Keratinocyte (primary cell): ENCODE measurements around the gene CIDEA.

ENCODE experiments used
- CTCF ChIP-seq, 3 experiments: IDR thresholded peaks in 1 of 3; conservative IDR thresholded peaks in 1 of 3; optimal IDR thresholded peaks in 1 of 3; 2 replicates in 2 of 3; 3 replicates in 1 of 3; pipeline versions ENCODE3 to v1.5.1; 2011; ENCODE audit warnings: low read length in 3 of 3, mild to moderate bottlenecking in 3 of 3, moderate library complexity in 2 of 3, control low read depth in 1 of 3, inconsistent platforms in 1 of 3; ENCODE audit not compliant: insufficient read depth in 2 of 3; ENCODE audit errors: extremely low read depth in 1 of 3
- EZH2 ChIP-seq: IDR thresholded peaks from one replicate; pipeline ENCODE4 v1.6.1; 2012; ENCODE audit warnings: inconsistent platforms, mild to moderate bottlenecking, low read length, moderate library complexity

GRCh38 chr18:12252061-12252460, 2.1 kb upstream of the CIDEA start:
- no peak for TF ChIP-seq CTCF (optimal IDR thresholded peaks at IDR 0.05 in 1 of 3, IDR thresholded peaks at IDR 0.05 in 1 of 3, conservative IDR thresholded peaks at IDR 0.05 in 1 of 3; ENCODE audit: extremely low read depth in 1 of 3, insufficient read depth in 2 of 3, low read length in 3 of 3)
- TF ChIP-seq EZH2: no peak
